ENCODE results near the gene SDR42E2.

The SDR42E2 gene

DNA sequence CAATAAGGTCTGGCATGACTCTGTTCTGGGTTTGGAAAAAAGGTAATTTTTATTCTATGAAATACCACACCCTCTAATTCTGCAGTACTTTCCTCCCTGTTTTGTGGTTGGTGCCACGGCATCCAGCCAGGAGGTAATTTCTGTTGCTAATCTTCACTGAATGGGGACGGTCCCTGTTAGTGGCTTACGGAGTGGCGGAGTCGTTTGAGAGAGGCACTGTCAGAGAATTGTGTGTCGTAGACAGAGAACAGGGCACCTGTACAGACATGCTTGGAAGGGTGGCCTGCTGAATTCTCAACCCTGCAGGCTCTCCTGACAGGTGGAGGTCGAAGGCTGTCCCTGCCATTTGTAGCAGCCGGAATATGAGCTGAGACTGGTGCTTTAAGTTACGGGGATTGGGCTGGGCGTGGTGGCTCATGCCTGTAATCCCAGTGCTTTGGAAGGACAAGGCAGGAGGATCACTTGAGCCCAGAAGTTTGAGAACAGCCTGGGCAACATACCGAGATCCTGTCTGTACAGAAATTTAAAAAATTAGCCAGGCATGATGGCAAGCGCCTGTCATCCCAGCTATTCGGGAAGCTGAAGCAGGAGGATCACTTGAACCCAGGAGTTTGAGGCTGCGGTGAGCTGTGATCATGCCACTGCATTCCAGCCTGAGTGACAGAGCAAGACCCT, 77.0 kb downstream of the SDR42E2 start:
- no peak overlapping the region for H3K4me3 ChIP-seq (ENCODE audit: low read depth in 1 of 2, low read length in 1 of 2)
- TF ChIP-seq, protein P1, sequence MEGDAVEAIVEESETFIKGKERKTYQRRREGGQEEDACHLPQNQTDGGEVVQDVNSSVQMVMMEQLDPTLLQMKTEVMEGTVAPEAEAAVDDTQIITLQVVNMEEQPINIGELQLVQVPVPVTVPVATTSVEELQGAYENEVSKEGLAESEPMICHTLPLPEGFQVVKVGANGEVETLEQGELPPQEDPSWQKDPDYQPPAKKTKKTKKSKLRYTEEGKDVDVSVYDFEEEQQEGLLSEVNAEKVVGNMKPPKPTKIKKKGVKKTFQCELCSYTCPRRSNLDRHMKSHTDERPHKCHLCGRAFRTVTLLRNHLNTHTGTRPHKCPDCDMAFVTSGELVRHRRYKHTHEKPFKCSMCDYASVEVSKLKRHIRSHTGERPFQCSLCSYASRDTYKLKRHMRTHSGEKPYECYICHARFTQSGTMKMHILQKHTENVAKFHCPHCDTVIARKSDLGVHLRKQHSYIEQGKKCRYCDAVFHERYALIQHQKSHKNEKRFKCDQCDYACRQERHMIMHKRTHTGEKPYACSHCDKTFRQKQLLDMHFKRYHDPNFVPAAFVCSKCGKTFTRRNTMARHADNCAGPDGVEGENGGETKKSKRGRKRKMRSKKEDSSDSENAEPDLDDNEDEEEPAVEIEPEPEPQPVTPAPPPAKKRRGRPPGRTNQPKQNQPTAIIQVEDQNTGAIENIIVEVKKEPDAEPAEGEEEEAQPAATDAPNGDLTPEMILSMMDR (IDR thresholded peaks at IDR 0.05) = no peak
- no peaks in the 10 kb centered on the region for H3K36me3 ChIP-seq
- H3K27ac ChIP-seq = no peak overlapping the region
- no peaks in the 10 kb centered on the region for H3K9me3 ChIP-seq
- H3K4me1 ChIP-seq (ENCODE audit: control insufficient read depth in 1 of 2, insufficient read depth in 1 of 2, low read depth in 1 of 2, low read length in 1 of 2) = peaks cover 14 to 18% of the 10 kb centered on the region in 2 experiments
- H3K27me3 ChIP-seq = no peaks in the 10 kb centered on the region

DNA sequence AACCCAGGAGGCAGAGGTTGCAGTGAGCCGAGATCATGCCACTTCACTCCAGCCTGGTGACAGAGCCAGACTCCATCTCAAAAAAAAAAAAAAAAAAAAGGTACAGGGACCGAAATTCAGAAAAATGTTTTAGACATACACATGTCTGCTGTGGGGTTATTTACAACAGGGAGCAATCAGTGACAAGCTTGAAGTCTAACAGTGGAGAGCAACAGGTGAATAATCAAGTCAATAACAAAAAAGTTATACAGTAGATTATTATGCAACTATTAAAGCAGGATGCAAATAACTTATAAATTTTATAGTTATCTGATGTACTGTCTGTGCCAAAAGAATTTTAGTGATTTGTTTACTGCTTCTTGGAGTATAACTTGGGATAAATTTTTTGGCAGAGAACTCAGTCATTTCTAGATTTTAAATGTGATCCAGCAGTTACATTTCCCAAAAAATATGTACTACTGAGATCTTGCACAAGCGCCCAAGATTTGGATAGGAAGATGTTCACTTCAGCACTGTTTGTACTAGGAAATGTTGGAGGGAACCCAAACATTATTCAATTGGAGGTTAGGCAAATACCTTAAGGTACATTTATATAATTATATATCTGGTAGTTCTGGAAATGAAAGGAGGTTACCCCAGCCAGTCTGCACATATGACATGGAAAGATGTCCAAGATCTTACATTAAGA, 77.9 kb downstream of the SDR42E2 start:
- TF ChIP-seq, protein P1 (IDR thresholded peaks at IDR 0.05) = no peak
- peaks cover 14 to 18% of the 10 kb centered on the region in 2 experiments for H3K4me1 ChIP-seq (ENCODE audit: control insufficient read depth in 1 of 2, insufficient read depth in 1 of 2, low read depth in 1 of 2, low read length in 1 of 2)
- no peak overlapping the region for H3K4me3 ChIP-seq (ENCODE audit: low read depth in 1 of 2, low read length in 1 of 2)
- H3K36me3 ChIP-seq = no peaks in the 10 kb centered on the region
- no peaks in the 10 kb centered on the region for H3K9me3 ChIP-seq
- H3K27ac ChIP-seq = peak overlapping the region; percentile 70
- H3K27me3 ChIP-seq = no peaks in the 10 kb centered on the region
